Liver (tissue), 3 donors: ENCODE data around the gene PNLIPRP1.
A peak's percentile ranks its signal among the peaks of the same experiment; 100 is the strongest.

Source experiments
- ATF3 ChIP-seq: IDR thresholded peaks from 2 replicates; pipeline ENCODE4 v1.6.1; 2016; ENCODE audit warnings: antibody characterized with exemption
- CTCF ChIP-seq: fragments of 150-350 bp; IDR thresholded peaks from 2 replicates; pipeline ENCODE4 v1.5.1; 2017; ENCODE audit warnings: improper control_type of control experiment, low read depth, low read length; ENCODE audit not compliant: missing input control
- REST ChIP-seq: IDR thresholded peaks from 2 replicates; pipeline ENCODE4 v1.6.1; 2016; ENCODE audit warnings: antibody characterized with exemption, mild to moderate bottlenecking
- RXRA ChIP-seq, 2 donors: IDR thresholded peaks; 2 replicates each; pipeline ENCODE4 v1.6.1; 2017 to 2018; ENCODE audit warnings: antibody characterized with exemption in 2 of 2, mild to moderate bottlenecking in 1 of 2
- YY1 ChIP-seq: IDR thresholded peaks from 2 replicates; pipeline ENCODE4 v1.6.1; 2016; ENCODE audit warnings: antibody characterized with exemption, mild to moderate bottlenecking
- ZBTB33 ChIP-seq: IDR thresholded peaks from 2 replicates; pipeline ENCODE4 v1.6.1; 2016; ENCODE audit warnings: antibody characterized with exemption
- donor health status: healthy.
- donor health status: healthy.

GRCh38 chr10:116587878-116588591 lies 2.7 kb upstream of the PNLIPRP1 start:
- TF ChIP-seq CTCF (no peak), ATF3 (no peak), ZBTB33 (no peak), RXRA (IDR thresholded peaks at IDR 0.05) (peak in 1 of 2 donors; percentile 11), YY1 (no peak), REST (no peak)
